Measurements from ENCODE around the gene SRRD.
"Not testable (repeated sequence)": the region's sequence is repeated elsewhere in the genome, so short reads cannot be mapped to it uniquely, and the experiment has no call there.

The SRRD gene, protein sequence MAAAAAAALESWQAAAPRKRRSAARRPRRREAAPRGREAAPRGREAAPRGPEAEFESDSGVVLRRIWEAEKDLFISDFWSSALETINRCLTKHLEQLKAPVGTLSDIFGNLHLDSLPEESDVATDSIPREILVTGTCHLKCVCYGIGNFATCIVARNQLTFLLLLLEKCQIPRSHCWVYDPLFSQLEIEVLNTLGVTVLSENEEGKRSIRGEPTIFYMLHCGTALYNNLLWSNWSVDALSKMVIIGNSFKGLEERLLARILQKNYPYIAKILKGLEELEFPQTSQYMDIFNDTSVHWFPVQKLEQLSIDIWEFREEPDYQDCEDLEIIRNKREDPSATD
- total RNA-seq: 28.3 reads per million, percentile 55 among the genes with 10 or more reads in this experiment

DNA sequence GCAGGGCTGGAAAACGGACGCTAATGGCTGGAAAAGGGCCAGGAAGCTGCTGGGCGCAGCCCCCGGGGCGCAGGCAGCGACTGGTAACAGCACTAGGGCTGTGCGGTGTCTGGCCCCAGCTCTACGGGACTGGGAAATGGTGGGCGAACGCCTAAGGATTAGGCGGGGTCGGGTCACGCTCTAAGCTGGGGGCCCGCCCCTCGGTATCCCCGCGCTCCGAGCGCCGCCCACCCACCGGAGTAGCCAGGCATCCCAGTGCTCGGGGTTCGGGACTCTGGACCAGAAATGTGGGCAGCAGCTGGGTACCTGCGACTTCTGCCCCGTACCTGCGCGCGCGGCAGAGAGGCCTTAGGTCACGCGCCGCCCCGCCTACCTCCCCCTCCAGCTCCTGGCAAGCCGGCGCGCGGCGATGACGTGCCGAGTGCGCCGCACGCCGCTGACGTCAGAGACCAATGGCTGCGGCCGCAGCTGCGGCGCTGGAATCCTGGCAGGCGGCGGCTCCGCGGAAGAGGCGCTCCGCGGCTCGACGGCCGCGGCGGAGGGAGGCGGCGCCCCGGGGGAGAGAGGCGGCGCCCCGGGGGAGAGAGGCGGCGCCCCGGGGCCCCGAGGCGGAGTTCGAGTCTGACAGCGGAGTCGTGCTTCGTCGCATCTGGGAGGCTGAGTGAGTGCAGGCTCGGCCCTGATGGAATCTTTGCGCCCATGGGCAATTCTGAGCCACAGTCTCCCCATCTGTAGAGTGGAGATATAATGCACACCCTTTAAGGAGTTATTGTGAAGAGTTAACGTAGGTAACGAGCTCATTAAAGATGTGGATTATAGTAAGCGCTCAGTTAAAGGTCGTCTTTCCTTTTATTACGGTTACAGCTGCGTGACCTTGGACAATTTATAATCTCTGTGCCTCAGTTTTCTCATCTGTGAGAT is at the start of gene SRRD, which contains the start of gene HPS4:
SRRD (plus strand) TSS at position 439 of the 921 bp plus-strand sequence; CDS start at position 453, 14 bp downstream.
HPS4 (minus strand) TSS at position 345 of the 921 bp plus-strand sequence. CDS start 2,021 bp downstream, outside the sequence.
- peak; percentile 91 for DNase-seq

DNA sequence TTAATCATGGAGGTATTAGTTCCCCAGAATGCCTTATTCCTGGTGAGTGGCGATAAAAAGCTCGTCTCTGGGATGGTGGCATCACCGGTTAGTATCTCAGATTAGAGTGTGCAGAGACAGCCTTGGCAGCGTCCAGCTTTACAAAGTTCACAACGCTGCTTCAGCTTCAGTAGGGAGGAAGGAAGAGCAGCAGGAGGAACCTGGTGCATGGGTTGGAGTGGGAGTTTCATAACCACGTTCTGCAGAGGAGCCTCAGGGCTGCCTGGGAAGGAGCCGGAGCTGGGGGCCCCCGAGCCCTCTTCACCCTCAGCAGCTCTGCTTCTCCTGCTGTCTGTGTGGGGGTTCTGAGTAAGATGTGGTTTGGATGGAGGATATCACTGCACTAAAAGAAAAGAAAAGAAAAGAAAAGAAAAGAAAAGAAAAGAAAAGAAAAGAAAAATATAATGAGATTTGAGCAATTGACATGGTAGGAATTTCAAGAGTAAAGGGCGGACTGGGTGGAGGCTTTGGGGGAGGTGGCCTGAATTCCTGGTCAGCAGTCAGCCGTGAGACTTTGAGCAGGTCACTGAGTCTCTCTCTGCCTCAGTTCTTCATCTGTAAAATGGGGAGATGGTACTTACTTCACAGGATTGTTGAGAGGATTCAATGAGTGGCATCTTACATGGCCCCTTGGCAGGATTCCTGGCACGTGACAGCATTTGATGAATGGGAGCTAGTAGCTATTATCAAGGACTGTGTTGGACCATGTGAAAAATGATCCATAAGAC is 48.2 kb upstream of the SRRD start:
- no peak for DNase-seq

GRCh38 chr22:26436903-26437515 is 46.7 kb upstream of the SRRD start:
- no peak for DNase-seq

DNA sequence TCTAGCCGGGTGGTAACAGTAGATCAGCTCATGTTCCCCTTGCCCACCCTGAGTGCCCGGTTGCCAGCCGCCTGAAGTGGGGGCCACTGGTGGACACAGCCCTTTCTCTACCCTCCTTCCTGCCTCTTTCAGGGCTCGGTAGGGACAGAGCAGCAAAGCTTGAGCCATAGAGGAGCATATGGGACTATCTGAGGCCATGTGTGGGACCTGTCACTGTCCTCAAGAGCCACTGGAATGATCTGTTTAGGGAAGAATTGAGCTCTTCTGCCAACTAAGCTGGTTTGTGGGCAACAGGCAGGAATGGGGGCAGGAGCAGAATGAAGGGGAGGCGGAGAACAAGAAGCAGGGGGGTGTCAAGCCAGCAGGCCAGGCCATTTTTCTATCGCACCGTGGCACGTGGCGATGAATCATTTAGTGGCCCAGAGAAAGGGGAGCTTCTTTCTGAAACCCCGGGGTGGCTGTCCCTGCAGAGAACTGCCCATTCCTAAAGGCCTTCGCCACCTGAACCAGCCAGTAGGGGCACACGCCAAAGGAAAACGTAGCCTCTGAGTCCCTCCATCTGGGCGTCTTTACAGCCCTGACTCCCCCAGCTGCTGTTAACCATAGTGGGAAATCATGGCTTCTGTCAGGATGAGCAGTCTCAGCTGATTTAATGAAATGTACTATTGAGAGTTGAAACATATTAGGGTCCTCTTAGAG is 45.8 kb upstream of the SRRD start:
- DNase-seq: no peak

DNA sequence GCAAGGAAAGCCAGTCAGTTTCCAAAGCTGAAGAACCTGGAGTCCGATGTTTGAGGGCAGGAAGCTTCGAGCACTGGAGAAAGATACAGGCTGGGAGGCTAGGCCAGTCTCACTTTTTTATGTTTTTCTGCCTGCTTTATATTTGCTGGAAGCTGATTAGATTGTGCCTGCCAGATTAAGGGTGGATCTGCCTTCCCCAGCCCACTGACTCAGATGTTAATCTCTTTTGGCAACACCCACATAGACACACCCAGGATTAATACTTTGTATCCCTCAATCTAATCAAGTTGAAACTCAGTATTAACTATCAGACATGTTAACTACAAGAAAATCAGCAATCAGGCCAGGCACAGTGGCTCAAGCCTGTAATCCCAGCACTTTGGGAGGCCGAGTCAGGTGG is 44.9 kb upstream of the SRRD start:
- not testable (repeated sequence) for DNase-seq

GRCh38 chr22:26439559-26439958 is 44.1 kb upstream of the SRRD start:
- DNase-seq: no peak

DNA sequence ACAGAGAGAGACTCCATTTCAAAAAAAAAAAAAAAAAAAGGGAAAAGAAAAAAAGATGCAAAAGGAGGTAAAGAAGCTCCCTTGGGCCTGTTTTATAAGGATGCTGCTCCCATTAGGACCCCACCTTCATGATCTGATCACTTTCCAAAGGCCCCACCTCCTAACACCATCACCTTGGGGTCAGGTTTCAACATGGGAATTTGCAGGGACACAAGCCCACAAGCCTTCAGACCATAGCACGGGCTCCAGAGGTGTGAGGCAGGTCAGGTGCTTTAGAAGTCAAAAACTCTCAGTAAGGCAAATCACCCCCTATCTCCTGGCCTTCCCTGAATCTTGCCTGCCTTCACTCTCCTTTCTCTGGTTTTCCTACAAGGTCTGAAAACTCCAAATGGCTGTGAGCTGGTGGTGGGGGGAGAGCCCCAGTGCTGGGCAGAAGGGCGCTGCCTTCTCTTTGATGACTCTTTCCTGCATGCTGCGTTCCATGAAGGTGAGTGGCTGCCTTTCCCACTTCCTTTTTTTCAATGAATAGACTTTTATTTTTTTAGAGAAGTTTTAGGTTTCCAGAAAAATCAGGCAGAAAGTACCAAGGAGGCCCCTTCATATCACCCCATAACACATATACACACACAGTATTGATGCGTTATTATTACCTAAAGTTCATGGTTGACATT is 41.5 kb upstream of the SRRD start:
- DNase-seq: no peak

GRCh38 chr22:26443901-26444690 is 39.6 kb upstream of the SRRD start:
- no peak for DNase-seq

- no peak for DNase-seq
These were observed 38.9 kb upstream of the SRRD start for GRCh38 chr22:26444777-26445176.

- DNase-seq: no peak
These were observed 38.0 kb upstream of the SRRD start for GRCh38 chr22:26445577-26446275.

DNA sequence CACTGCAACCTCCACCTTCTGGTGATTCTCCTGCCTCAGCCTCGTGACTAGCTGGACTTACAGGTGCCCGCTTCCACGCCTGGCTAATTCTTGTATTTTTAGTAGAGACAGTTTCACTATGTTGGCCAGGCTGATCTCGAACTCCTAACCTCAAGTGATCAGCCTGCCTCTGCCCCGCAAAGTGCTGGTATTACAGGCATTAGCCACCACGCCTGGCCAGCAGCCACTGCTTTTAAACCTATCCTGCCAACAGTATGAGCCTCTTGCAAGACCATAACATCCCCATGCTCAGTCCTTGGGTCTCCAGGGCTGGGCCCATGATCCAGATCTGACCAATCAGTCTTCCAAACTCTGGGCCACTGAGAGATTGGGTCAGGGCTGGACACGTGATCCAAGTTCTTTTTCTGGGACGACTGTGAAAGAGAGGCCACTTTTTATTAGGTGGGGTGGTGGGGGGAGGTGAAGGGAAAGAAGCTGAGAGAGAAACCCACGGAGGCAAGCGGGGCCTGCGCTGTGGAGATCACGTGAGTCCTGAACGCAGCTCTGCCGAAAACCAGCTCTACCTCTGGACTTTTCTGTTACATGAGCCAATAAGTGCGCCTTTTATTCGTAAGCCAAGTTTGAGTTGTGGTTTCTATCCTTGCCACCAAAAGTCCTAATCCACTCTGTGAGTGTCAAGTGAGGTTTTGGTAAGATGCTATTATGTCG is 36.7 kb upstream of the SRRD start:
- no peak for DNase-seq

- no peak for DNase-seq
These were observed 35.9 kb upstream of the SRRD start for GRCh38 chr22:26447584-26448329.

GRCh38 chr22:26448334-26448733 is 35.3 kb upstream of the SRRD start:
- DNase-seq: no peak

GRCh38 chr22:26448941-26449340 is 34.7 kb upstream of the SRRD start:
- no peak for DNase-seq

DNA sequence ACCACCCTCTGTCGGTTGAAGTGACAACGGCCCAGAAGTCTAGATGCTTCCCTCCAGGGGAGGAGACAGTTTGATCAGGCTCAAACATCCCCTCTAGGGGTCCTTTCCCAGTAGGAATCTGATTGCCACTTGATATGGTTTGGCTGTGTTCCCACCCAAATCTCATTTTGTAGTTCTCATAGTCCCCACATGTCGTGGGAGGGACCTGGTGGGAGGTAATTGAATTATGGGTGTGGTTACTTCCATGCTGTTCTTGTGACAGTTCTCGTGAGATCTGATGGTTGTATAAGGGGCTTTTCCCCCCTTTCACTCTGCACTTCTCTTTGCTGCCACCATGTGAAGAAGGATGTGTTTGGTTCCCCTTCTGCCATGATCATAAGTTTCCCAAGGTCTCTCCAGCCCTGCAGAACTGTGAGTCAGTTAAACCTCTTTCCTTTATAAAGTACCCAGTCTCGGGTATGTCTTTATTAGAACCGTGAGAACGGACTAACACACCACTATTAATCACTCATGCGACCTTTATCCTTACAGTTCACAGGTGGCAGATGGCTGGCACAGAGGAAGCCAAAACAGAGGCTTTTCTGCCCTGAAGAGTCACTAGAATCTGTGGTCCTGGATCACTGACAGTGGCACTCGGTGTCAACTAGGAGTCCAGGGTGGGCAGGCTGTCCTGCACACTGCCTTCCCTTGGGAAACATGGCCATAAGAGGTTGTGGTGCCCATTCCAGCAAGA is 33.1 kb upstream of the SRRD start:
- DNase-seq: no peak

GRCh38 chr22:26452236-26453016 is 31.3 kb upstream of the SRRD start:
- no peak for DNase-seq

- DNase-seq: no peak
These were observed 30.5 kb upstream of the SRRD start for GRCh38 chr22:26453216-26453615.
